Sciatic nerve (tissue), 2 donors: ENCODE measurements around the gene ATP7B. TPM values are rescaled to one million over a fixed set of nuclear protein-coding genes. Genes with fewer than 3 reads are reported as not detected.
A peak's percentile ranks its signal among the peaks of the same experiment; 100 is the strongest.

Experiments
- ATAC-seq: fragments of 200-7000 bp; cut with Tn5 transposase; one replicate; pipeline ENCODE4 v1.9.1; 2020; ENCODE audit warnings: mild to moderate bottlenecking, moderate library complexity
- DNase-seq: peaks from one replicate; pipeline ENCODE4 v3.0.0-alpha.2; 2020; ENCODE audit warnings: low spot score
- intact Hi-C: fragments of 100-400 bp; cut with DNase I; formaldehyde crosslinking; loops from one replicate; pipeline ENCODE4 v1.14.2; 2022
- total RNA-seq: library from RNA; stranded (reverse); fragmentation: NEBNext Ultra II Directional; extraction: Animal tissue kit (Norgen Biotek cat#: 25700); gene quantifications from one replicate; pipeline ENCODE4 v1.2.1, GENCODE V29; 2021
- donor health status: DM: no; HTN: no; CAD: no.
- donor health status: DM: no; HTN: no; CAD: no.

ATP7B gene
- total RNA-seq, 1 donor from 2014 or later = 11.5 TPM

DNA sequence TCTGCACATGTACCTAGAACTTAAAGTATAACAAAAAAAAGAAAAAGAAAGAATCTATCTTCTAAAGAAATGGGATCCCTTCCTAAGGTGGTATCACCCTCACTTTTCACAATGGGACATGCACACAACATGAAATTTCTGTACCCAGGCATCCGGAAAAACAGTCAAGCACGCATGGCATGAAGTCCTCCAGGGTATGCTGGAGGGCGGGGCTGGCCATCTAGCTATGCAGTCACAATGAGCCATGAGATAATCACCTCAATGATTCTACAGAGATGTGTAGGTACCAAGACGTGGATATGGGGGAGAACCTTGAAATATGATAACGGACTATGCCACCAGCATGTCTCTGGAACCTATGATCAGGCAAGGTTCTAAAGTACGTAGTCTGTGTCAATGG, 79.6 kb downstream of the ATP7B start:
- ATAC-seq (no peak), DNase-seq (no peak)
- intact Hi-C loops = no loop called here

DNA sequence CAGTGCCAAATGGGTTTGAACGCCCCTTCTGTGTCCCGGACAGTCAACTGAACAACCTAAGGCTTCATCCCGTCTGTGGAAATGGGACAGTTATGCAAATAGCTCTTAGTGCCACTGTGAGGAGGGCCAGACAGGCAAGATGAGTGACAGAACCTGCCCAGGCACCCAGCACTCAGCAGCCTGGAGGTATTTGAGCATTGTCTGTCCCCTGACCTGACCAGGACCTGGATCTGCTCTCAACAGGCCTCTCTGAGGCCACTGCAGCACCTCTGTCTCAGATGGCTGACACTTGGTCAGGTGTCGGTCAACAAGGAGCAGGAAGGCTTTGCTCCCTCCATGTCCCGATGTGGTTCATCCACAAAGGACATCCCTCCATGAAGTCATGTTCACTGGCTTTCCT, 81.6 kb downstream of the ATP7B start:
- intact Hi-C loops = no loop called here

DNA sequence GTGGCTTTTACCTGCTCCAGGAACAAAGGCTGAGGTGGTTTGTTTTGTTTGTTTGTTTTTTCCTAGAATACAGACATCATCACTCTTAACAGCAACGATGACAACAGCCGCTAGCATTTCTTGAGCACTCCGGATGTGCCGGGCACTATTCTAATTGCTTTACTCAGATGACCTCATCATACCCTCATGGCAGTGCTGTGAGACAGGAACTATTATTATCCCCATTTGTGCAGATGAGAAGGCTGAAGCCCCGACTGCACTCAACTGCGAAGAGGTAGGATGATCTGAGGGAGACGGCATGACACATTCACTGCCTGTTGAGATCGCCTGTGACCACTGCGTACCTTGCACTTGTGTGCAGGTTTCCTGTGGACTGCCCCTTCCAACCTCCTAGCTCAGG, 83.0 kb downstream of the ATP7B start:
- DNase-seq (no peak), ATAC-seq (no peak)
- intact Hi-C loops = no loop called here

More for the DNA sequence above, 81.6 kb downstream of the ATP7B start:
- no peak for DNase-seq
- ATAC-seq = no peak

DNA sequence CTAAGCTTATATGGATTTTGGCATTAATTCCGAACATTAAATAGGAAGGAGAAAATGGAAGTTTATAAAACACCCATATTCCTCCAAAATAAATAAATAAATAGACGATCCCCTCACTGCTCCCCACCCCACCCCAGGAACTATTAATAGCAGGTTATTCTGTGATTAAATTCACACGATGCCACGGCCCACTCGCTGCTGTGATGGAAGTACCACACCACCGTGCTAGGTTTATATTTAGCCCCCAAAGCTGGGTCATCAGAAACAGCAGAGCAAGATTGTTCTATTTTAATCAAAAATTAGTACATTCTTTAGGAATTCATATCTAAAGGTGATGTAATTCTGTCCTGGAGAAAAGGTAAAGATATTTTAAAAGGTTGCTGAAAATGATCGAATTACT, 84.1 kb downstream of the ATP7B start:
- no peak for DNase-seq
- no peak for ATAC-seq
- intact Hi-C loops = no loop called here

DNA sequence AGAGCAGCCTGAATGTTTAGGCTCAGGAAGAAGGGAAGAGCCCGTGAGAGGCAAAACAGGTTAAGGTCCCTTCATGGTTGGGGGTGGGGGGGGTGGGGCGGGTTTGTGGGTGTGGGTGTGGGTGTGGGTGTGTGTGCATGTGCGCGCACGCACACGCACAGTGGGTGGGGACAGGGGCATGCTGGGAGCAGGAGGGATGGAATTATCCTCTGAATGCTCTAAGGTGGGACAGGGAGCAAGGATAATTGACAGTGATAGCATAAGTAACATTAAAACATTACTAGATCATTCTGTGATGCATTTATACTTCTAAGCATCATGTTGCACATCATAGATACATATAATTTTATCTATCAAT, 84.7 kb downstream of the ATP7B start:
- intact Hi-C loops = no loop called here
- ATAC-seq (no peak), DNase-seq (no peak)

DNA sequence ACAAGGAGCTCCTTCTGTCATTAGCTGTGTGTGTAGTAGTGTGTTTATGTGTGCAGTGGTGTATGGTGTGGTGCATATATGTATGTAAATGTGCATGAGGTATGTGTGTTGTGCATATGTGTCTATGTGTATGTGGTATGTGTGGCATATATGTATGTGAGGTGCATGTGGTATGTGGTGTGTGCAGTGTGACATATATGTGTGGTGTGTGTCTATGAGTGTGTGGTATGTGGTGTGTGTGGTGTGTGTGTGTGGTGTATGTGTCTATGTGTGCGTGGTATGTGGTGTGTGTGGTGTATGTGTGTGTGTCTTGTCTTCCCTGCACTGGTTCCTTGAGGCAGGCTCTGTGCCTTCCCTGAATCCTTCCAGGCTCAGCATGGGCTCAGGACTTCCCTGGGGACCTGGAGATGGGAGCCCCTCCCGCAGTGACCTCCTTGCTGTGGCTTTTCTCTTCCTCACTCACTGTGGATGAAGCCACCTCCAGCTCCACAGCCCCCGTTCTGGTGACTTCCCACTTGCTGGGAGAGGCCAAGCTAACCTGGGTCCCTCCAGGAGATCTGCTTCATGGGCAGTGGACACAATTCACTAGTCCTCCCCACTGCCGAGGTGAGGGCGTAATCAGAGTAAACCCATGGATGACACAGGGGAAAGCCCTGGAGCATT, 85.3 kb downstream of the ATP7B start:
- ATAC-seq = no peak
- intact Hi-C loops = no loop called here
- no peak for DNase-seq

DNA sequence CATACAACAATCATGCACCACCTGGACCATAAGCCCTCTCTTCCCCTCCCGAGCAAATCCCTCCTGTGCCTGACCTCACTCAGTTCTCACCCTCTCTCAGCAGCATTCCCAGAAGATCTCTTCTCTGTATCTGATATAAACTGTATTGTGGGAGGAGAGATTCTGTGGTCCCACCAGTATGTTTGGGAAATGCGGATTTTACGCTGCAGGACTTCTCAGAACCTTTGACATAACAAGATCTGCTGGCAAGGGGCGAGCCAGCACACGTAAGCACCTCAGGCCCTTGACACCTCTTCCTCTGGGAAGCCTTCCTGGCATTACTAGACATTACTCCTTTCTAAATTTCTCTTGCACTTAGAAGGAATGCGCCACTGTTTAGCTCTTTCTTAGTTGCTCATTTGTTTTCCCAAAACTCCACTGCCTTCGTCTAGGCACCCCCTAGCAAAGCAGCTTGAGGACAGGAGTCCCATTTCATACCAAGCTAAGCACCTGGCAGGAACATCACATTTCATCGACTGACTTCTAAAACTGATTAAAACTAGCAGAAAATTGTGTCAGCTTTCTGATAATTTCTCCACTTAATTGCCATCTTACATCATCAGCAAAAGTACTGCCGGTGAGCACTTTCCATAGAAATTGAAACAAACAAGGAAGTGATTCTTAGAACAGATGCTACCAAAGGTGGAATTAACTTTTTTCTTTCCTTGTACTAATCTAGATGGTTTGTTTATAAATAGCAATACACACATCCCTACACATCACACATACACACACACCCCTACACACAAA, 86.3 kb downstream of the ATP7B start:
- DNase-seq = no peak
- ATAC-seq = no peak
- intact Hi-C loops = no loop called here

DNA sequence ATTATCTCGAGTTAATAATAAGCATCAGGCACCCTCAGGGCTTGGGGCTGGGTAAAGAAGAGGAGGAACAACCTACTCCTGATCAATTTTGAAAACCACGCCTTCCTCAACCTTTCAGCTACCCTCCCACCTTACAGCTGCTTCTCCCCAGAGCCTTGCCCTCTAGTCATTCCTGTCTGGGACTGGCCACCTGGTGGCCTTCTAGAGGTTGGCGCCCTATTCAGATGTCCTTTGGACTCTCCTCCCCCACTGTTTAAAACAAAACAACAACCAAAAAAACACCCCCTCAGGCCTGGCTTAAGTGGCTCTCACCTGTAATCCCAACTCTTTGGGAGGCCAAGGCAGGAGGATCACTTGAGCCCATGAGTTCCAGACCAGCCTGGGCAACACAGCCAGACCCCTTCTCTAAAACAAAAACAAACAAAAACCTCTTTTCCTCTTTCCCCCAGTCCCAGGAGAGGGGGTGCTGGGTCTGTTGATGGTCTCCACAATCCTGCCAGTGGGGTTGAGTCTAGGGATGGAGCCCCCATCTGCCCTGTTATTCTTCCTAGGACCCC, 87.2 kb downstream of the ATP7B start:
- intact Hi-C loops = no loop called here
- no peak for ATAC-seq
- no peak for DNase-seq

DNA sequence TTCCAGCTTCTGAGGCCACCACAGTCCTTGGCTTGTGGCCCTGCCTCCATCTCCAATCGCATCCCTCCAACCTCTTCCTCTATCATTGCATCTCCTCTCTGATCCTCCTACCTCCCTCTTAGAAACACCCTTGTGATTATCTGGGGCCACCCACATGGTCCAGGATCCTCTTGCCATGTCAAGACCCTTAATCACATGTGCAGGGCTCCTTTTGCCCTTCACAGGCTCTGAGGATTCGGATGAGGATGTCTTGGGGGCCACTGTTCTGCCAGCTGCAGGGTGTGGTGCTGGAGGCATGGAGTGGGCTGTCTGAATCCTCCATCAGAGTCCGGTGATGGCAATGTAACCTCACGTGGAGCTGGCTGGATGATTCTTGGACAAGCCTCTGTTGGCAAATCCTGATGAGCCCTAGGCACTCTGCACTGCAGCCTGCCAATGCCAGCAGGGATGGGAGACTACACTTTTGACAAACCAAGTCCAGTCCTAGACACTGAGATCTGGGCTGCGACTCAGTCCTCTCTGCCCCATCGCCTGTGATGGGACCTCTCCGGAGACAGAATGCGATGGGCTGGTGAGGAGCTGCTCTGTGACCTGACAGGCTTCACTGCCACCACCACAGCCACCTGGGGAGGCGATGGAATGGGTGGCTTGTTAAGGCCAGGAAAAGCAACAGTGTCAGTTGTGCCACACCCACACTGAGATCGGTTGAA, 88.3 kb downstream of the ATP7B start:
- intact Hi-C loops = no loop called here
- ATAC-seq = no peak
- DNase-seq = no peak

DNA sequence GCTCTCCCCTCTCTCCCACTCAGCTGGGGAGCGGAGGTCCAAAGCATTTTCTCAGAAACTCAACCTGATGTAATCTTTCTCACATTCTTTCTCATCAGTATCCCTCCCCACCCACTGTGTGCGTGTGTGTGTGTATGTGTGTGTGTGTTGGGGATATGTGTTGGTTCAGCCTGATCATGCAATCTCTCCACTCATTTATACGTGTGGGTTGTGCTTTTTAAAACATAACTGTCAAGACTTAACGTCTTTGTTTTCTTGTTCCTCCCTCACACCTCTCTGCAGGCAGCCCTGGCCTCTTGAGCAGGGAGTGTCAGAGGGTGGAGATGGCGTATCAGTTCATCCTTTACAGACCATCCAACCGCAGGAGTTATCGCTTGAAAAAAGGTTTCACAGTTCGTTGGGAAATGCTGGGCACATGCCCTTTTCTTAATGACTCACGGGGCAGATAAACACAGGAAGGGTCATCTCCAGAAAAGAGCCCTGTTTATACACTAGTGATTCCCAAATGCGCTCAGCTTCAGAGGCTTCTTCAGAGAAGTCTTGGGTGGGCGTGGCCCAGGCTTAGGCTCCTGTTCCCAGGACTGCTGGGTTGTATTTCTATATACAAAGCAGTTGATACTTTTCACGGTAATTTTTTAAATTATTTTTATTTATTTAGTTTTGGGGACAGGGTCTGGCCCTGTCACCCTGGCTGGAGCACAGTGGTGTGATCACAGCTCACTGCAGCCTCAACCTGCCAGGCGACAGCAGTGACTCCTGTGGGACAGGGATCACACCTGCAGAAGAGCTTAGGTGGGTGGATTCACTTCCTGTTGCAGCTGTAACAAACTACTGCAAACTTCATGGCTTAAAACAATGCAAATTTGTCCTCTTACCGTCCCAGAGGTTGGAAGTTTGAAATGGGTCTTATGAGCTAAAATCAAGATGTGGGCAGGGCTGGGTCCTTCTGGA, 89.2 kb downstream of the ATP7B start:
- peak; percentile 26 for ATAC-seq
- no peak for DNase-seq
- intact Hi-C loops = no loop called here

DNA sequence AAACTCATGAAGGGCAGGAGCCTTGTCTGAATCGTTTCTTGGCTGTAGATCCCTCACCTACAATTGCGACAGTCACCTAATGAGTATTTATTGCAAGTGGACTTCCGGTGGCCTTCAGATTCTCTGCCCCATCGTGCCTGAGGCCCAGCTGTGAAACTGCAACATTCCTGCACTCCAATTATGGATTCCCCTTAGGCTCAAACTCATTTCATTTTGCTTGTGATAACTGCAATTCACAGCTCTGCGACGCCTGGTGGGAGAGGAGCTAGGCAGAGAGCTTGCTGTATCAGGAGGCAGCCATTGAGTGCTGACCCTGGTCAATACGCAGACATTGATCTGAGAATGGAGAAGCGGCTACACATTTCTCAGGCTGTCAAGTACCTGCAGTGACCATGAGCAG, 90.5 kb downstream of the ATP7B start:
- intact Hi-C loops = no loop called here
- no peak for ATAC-seq
- DNase-seq = no peak

DNA sequence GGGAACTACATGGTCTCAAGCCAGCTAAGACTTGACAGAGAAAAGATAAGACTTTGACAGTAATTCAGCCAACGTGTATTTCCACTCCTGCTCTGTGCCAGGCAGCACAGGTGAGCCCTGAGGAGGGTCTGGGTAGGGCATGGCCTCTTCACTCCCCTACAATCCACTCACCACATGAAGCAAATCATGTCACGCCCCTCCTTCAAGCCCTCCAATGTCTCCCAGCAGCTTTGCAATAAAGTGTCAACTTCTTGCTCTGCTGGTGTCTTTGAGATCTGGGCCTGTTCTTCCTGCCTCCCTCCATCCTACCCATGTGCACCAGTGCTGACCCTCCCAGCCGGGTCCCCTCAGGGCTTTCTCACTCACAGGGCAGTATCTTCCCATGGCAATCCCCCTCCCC, 91.0 kb downstream of the ATP7B start:
- ATAC-seq (no peak), DNase-seq (no peak)
- intact Hi-C loops = no loop called here

DNA sequence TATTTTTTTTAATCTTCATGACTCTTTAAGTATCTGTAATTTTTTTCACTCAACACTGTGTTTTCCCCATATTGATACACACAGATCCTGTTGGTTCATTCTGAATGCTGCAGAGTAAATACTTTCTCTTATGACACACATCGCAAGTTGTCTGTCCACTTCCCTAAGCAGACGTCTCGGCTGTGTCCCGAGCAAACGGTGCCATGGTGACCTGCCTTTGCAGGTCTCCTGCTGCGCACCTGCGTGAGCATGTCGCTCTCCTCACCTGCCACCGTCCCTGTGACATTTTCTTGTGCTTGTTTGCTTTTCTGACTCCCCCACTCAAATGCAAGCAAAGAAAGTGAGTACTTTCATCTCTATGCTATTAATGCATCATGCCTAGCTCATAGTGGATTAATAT, 91.7 kb downstream of the ATP7B start:
- ATAC-seq (no peak), DNase-seq (no peak)
- intact Hi-C loops = no loop called here

DNA sequence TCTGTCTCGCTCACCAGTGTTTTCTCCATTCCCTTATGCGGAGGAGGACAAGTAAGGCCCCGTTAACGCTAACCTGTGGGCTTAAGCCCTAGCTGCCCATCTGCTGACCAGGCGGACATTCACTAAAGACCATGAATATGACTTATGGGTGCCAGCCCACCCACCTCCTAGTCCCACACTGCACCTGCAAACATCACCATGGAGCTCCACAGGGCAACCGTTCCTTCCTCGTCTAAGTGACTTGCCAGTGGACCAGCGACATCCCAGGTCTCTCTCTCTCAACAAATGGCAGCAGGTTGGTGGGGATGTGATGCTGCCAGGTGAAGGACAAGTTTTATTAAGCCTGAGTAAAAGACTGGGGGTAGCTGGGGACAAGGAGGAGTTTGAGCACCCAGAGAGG, 94.3 kb downstream of the ATP7B start:
- intact Hi-C loops = no loop called here
- DNase-seq (no peak), ATAC-seq (no peak)

DNA sequence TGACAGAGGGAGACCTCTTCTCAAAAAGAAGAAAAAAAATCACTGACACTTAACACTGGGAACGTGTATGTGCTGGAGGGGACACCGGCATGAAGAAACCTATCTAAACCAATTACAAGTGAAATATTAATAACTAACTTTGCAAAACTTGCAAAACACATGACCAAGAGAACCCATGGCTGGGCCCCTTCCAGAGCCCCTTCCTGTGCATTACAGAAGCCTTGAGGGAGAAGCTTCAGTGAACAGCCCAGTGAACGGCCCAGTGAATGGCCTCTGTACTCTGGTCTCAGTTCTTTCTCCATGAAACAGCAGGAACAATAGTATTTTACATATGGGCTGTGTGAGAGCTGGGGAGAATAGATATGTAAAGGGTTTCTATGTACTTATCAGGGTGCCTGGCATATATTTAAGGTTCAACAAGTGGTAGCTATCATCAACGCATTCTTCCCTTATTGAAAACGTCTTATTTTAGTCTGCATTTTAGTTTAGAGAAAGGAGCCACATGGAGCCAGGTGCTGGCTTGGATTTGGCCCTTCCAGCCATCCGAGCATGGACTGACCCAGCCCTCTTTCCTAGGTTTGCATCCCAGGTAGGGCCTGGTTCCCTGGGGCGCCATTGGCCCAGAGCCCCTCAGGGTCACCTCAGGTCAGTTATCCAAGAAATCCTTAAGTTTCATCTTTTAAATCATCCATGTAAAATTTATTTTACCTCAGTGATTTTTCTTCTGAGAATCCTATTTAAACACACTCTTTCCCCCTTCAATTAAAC, 95.0 kb downstream of the ATP7B start:
- DNase-seq (no peak), ATAC-seq (no peak)
- intact Hi-C loops = no loop called here

DNA sequence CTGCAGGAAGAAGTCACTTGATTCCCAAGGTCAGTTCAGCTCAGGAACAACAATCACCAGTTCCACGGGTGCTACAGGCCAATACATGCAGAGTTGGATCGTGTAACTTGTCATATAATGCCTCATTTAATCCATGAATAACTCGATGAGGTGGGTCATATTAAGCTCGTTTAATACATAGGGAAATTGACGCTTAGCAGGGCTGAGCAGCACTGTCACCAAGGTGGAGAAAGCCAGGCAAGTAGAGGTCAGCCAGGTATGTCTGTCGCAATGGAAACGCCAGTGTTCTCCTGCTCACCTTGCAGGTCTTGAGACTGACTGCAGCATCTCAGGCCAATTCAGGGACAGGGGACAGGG, 97.1 kb downstream of the ATP7B start:
- DNase-seq (no peak), ATAC-seq (no peak)
- intact Hi-C loops = no loop called here

DNA sequence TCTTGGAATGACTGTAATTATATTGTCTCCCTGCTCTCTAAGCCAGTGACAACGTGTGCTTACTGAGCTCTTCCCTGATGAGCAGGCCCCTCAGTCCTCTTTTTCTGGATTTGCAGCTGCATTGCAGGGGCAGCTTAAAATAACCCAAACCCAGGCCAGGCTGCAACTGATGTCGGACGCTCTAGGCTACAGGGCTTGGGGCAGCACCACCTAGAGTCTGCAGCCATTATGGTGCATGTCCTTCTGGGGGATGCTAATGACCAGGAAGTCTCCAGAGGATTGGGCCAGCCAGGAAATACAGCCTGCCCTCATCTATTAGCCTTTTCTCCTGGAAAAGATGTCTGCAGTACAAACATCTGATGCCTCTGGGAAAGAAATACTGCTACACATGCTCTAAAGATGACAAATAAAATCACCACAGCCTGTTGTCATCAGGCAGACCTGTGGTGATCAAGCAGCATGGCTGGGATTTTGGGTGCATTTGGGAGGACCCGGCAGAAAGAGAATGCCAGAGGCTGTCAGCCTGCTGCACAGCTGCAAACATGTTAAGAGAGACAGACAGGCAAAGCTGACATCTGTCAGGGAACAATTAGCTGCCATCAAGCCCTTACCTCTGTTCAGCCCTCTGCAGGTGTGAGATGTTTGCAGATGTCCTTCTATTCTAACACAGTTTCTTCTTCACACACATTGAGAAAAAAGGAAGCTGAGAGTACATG, 97.7 kb downstream of the ATP7B start:
- DNase-seq (no peak), ATAC-seq (no peak)
- intact Hi-C loops = no loop called here
